GM18517 (cell line): Measurements from ENCODE around the gene IGFBP2.

ENCODE experiments used
- ATAC-seq: cut with Tn5 transposase; IDR thresholded peaks from one replicate; pipeline ENCODE4 v1.9.1; 2021; ENCODE audit warnings: mild to moderate bottlenecking, moderate library complexity; ENCODE audit not compliant: unreplicated experiment

Gene IGFBP2

GRCh38 chr2:216680951-216681629 lies 47.9 kb downstream of the IGFBP2 start:
- no peak for ATAC-seq

- no peak for ATAC-seq
These were observed 48.5 kb downstream of the IGFBP2 start for GRCh38 chr2:216681683-216682082.

GRCh38 chr2:216683846-216684245 lies 50.6 kb downstream of the IGFBP2 start:
- no peak for ATAC-seq

GRCh38 chr2:216685327-216685875 lies 52.2 kb downstream of the IGFBP2 start:
- no peak for ATAC-seq

- no peak for ATAC-seq
These were observed 53.9 kb downstream of the IGFBP2 start for GRCh38 chr2:216687111-216687510.

GRCh38 chr2:216687646-216688045 lies 54.4 kb downstream of the IGFBP2 start:
- ATAC-seq = no peak

- no peak for ATAC-seq
These were observed 55.6 kb downstream of the IGFBP2 start for GRCh38 chr2:216688731-216689340.

- ATAC-seq = no peak
These were observed 56.2 kb downstream of the IGFBP2 start for GRCh38 chr2:216689397-216689796.

- ATAC-seq = no peak
These were observed 57.2 kb downstream of the IGFBP2 start for GRCh38 chr2:216690456-216690852.

- ATAC-seq = no peak
These were observed 57.9 kb downstream of the IGFBP2 start for GRCh38 chr2:216690853-216691741.

- no peak for ATAC-seq
These were observed 59.6 kb downstream of the IGFBP2 start for GRCh38 chr2:216692636-216693413.

- ATAC-seq = no peak
These were observed 60.3 kb downstream of the IGFBP2 start for GRCh38 chr2:216693414-216694080.

GRCh38 chr2:216694082-216694825 lies 61.0 kb downstream of the IGFBP2 start:
- no peak for ATAC-seq

- ATAC-seq = no peak
These were observed 61.6 kb downstream of the IGFBP2 start for GRCh38 chr2:216694826-216695217.

- ATAC-seq = no peak
These were observed 62.2 kb downstream of the IGFBP2 start, which contains the start of gene IGFBP5 for GRCh38 chr2:216695401-216695821. Gene IGFBP5 (minus strand): TSS chr2:216695549. CDS start chr2:216694775, 774 bp downstream.

GRCh38 chr2:216696321-216696720 lies 63.1 kb downstream of the IGFBP2 start:
- no peak for ATAC-seq

GRCh38 chr2:216696751-216697560 lies 63.7 kb downstream of the IGFBP2 start:
- ATAC-seq = no peak

GRCh38 chr2:216698293-216698692 lies 65.1 kb downstream of the IGFBP2 start:
- ATAC-seq = no peak
